ENCODE data around the gene MANF.
"Not testable (repeated sequence)": the region's sequence is repeated elsewhere in the genome, so short reads cannot be mapped to it uniquely, and the experiment has no call there.

The MANF gene

DNA sequence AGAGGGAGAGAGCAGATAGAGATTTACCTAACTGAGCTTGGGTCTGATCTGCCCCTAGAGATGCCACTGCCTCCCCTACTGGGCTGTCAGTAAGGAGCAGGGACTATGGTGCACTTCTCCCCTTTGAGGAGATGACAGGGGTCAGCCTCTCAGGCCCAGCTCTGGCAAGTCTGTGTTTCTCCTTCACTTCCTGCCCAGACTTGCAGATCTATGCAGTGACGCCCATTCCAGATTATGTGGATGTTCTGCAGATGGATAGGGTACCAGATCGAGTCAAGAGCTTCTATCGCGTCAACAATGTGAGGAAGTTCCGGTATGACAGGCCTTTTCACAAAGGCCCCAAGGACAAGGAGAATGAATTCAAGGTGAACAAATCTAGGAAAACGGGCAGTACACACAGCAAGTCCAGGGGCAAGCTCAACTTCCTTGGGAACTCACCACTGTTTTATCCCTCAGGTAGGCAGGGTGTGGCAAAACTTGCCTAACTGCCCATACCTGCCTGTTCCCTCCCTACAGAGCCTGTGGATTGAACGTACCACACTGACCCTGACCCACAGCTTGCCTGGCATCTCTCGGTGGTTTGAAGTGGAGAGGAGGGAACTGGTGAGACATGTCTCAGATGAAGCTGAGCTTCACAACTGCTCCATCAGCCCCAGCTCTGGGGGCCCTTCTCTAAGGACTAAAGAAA lies 29.1 kb upstream of the MANF start:
- DNase-seq (ENCODE audit: low read depth), result no peak
- in situ Hi-C loops (cut with HindIII; ENCODE audit: low sequenced_read_pairs), result no loop called here
- TF ChIP-seq, protein P1, sequence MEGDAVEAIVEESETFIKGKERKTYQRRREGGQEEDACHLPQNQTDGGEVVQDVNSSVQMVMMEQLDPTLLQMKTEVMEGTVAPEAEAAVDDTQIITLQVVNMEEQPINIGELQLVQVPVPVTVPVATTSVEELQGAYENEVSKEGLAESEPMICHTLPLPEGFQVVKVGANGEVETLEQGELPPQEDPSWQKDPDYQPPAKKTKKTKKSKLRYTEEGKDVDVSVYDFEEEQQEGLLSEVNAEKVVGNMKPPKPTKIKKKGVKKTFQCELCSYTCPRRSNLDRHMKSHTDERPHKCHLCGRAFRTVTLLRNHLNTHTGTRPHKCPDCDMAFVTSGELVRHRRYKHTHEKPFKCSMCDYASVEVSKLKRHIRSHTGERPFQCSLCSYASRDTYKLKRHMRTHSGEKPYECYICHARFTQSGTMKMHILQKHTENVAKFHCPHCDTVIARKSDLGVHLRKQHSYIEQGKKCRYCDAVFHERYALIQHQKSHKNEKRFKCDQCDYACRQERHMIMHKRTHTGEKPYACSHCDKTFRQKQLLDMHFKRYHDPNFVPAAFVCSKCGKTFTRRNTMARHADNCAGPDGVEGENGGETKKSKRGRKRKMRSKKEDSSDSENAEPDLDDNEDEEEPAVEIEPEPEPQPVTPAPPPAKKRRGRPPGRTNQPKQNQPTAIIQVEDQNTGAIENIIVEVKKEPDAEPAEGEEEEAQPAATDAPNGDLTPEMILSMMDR (IDR thresholded peaks at IDR 0.05; ENCODE audit: low read depth, low read length, missing control alignments), result no peak
- H3K4me3 ChIP-seq (ENCODE audit: low read depth, low read length), result no peak overlapping the region

DNA sequence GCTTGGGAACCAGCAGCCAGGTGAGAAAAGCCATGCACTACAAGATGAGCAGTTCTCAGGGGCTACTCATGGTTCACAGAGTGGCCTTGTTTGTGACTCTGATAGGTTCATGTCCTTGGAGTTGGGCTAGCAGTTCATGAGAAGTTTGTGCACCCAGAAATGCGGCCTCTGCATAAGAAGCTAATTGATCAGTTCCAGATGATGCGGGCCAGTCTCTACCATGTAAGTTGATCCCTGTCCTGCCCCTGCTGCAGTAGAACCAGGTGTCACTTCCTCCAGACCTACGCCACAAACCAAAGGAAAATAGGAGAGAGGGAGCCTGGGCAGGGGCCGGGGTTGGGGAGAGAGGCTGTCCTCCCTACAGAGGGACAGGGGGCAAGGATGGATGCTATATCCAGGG lies 27.2 kb upstream of the MANF start:
- no peak overlapping the region for H3K4me3 ChIP-seq (ENCODE audit: low read depth, low read length)
- DNase-seq (ENCODE audit: low read depth), result no peak
- TF ChIP-seq, protein P1 (IDR thresholded peaks at IDR 0.05; ENCODE audit: low read depth, low read length, missing control alignments), result no peak
- in situ Hi-C loops (cut with HindIII; ENCODE audit: low sequenced_read_pairs), result no loop called here

DNA sequence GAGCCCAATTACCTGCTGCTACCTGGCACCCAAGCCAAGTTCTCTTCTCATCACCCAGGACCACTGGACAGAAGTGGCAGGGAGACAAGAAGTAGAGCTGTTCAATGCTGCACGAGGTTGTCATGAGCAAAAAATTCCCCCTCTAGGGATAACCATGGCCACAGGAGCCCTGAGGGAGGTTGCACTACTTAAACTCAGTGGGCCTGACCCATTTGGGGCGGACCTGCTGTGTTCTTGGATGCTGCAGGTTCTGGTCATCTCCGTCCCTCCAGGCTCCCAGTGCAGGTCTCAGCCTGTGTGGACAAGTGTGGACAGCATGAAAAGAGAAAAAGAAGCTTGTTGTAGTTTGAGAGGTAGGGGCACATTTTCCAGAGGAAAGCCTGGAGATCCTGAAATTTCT lies 26.1 kb upstream of the MANF start:
- in situ Hi-C loops (cut with HindIII; ENCODE audit: low sequenced_read_pairs), result no loop called here
- TF ChIP-seq, protein P1 (IDR thresholded peaks at IDR 0.05; ENCODE audit: low read depth, low read length, missing control alignments), result no peak
- no peak for DNase-seq (ENCODE audit: low read depth)
- H3K4me3 ChIP-seq (ENCODE audit: low read depth, low read length), result no peak overlapping the region

DNA sequence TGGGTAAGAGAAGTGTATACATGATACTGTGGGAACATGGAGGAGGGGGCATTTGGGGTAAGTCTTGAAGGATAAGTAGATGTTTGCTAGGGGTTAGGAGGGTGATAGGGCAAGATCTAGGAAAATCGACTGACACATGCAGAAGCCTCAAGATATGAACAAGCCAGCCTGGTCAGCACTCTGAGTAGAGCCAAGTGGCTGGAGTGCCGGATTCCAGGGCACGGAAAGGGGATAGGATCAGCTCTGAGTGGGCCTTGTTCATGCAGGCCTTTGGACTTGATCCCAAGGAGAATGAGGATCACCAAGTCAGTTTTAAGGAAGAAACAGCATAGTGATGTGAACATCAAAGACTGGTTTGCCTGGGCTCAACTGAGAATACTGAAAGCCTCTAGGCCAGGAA lies 24.3 kb upstream of the MANF start:
- in situ Hi-C loops (cut with HindIII; ENCODE audit: low sequenced_read_pairs), result no loop called here
- no peak for DNase-seq (ENCODE audit: low read depth)
- H3K4me3 ChIP-seq (ENCODE audit: low read depth, low read length), result no peak overlapping the region
- TF ChIP-seq, protein P1 (IDR thresholded peaks at IDR 0.05; ENCODE audit: low read depth, low read length, missing control alignments), result no peak

DNA sequence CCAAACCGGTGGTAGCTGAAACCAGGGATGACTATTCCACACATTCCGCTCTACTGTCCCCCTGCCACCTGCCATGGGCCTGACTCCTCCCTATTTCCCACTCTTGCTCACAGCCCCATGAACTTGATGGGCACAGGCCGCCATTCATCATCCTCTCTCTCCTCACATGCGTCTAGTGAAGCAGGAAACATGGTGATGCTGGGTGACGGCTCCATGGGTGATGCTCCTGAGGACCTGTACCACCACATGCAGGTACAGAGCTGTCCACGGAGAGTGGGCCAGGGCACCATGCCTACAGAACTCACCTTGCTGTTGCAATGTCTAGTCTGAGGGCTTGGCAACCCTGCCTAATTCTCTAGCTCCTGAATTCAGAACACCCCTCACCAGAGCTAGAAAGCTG lies 23.3 kb upstream of the MANF start:
- in situ Hi-C loops (cut with HindIII; ENCODE audit: low sequenced_read_pairs), result no loop called here
- no peak overlapping the region for H3K4me3 ChIP-seq (ENCODE audit: low read depth, low read length)
- TF ChIP-seq, protein P1 (IDR thresholded peaks at IDR 0.05; ENCODE audit: low read depth, low read length, missing control alignments), result no peak
- DNase-seq (ENCODE audit: low read depth), result no peak

DNA sequence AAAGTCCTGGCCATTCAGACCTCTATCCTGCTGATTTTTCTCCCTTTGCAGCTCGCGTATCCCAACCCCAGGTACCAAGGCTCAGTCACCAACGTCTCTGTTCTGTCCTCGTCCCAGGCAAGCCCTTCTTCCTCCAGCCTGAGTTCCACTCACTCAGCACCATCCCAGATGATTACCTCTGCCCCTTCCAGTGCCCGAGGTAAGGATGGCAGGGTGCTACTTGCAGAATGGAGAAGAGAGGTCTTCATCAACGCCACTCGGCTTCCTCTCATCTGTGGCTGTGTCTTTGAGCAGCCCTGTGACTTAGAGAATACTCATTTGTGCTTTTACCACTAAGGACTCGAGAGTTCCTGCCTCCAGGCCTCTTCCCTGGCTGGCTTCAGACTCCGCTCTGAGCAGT lies 22.6 kb upstream of the MANF start:
- no peak overlapping the region for H3K4me3 ChIP-seq (ENCODE audit: low read depth, low read length)
- in situ Hi-C loops (cut with HindIII; ENCODE audit: low sequenced_read_pairs), result no loop called here
- TF ChIP-seq, protein P1 (IDR thresholded peaks at IDR 0.05; ENCODE audit: low read depth, low read length, missing control alignments), result no peak
- DNase-seq (ENCODE audit: low read depth), result no peak

DNA sequence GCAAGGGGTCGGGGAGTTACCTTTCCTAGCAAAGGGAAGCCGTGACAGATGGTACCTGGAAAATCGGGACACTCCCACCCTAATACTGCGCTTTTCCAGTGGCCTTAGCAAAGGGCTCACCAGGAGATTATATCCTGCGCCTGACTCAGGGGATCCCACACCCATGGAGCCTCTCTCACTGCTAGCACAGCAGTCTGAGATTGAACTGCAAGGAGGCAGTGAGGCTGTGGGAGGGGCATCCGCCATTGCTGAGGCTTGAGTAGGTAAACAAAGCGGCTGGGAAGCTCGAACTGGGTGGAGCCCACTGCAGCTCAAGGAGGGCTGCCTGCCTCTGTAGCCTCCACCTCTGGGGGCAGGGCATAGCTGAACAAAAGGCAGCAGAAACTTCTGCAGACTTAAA lies 16.8 kb upstream of the MANF start:
- DNase-seq (ENCODE audit: low read depth); in situ Hi-C loops (cut with HindIII; ENCODE audit: low sequenced_read_pairs); H3K4me3 ChIP-seq (ENCODE audit: low read depth, low read length): not testable (repeated sequence)
